ENCODE results near the gene RABGAP1L. TPM values are rescaled to one million over a fixed set of nuclear protein-coding genes. Genes with fewer than 3 reads are reported as not detected.

The RABGAP1L gene
- total and polyA plus RNA-seq, 2 of the 8 experiments (the other 6 are each of a cell fraction or from before 2014, with no cell fraction given) = 33.3 to 156 TPM

- TF ChIP-seq CHD2 (IDR thresholded peaks at IDR 0.05; ENCODE audit: low read length) (no peak), KDM5A (IDR thresholded peaks at IDR 0.05; ENCODE audit: low read length) (no peak)
These were observed 256.2 kb downstream of the RABGAP1L start (continued) for GRCh38 chr1:174415506-174415905.

Data from H1 (cell line).